Measurements from ENCODE around the gene NFKBIL1. TPM values are rescaled to one million over a fixed set of nuclear protein-coding genes. Genes with fewer than 3 reads are reported as not detected.
"Not testable (repeated sequence)": the region's sequence is repeated elsewhere in the genome, so short reads cannot be mapped to it uniquely, and the experiment has no call there.

NFKBIL1 gene
- total RNA-seq, 1 donor from 2014 or later: 9.2 TPM

- no peak for ATAC-seq (ENCODE audit: poor library complexity)
- no peak for DNase-seq
- intact Hi-C loops (cut with DNase I): no loop called here
Observed at GRCh38 chr6:31588871-31589650, 41.7 kb downstream of the NFKBIL1 start.

- DNase-seq; intact Hi-C loops (cut with DNase I); ATAC-seq (ENCODE audit: poor library complexity): not testable (repeated sequence)
Observed at GRCh38 chr6:31590691-31591090, 43.3 kb downstream of the NFKBIL1 start.

GRCh38 chr6:31592396-31592771 is 45.0 kb downstream of the NFKBIL1 start:
- intact Hi-C loops (cut with DNase I): no loop called here
- no peak for DNase-seq
- no peak for ATAC-seq (ENCODE audit: poor library complexity)

- DNase-seq: no peak
- intact Hi-C loops (cut with DNase I): no loop called here
- peak; percentile 62 for ATAC-seq (ENCODE audit: poor library complexity)
Observed at GRCh38 chr6:31597006-31597405, 49.6 kb downstream of the NFKBIL1 start.

- no peak for ATAC-seq (ENCODE audit: poor library complexity)
- intact Hi-C loops (cut with DNase I): no loop called here
Observed at GRCh38 chr6:31607317-31607716, 59.9 kb downstream of the NFKBIL1 start.

More at GRCh38 chr6:31607317-31607716, 59.9 kb downstream of the NFKBIL1 start:
- DNase-seq: no peak

Other genes starting within 250 kb of the NFKBIL1 start
- 398 TPM for gene HLA-B, start 190.4 kb upstream of the NFKBIL1 start, total RNA-seq
- gene MICA, start 144.0 kb upstream of the NFKBIL1 start, total RNA-seq: 9.2 TPM
- 1.3 TPM for gene MICB, start 49.5 kb upstream of the NFKBIL1 start, total RNA-seq
- not detected for gene MCCD1, start 18.6 kb upstream of the NFKBIL1 start, total RNA-seq
- 145 TPM for gene DDX39B, start 5.6 kb upstream of the NFKBIL1 start, total RNA-seq
- gene ATP6V1G2, start 1.0 kb upstream of the NFKBIL1 start, total RNA-seq: 2.3 TPM
- gene LTA, start 24.7 kb downstream of the NFKBIL1 start, total RNA-seq: not detected
- 0.59 TPM for gene TNF, start 28.0 kb downstream of the NFKBIL1 start, total RNA-seq
- gene LTB, start 34.8 kb downstream of the NFKBIL1 start, total RNA-seq: not detected
- 5.5 TPM for gene LST1, start 38.7 kb downstream of the NFKBIL1 start, total RNA-seq
- not detected for gene NCR3, start 45.4 kb downstream of the NFKBIL1 start, total RNA-seq
- gene AIF1, start 67.6 kb downstream of the NFKBIL1 start, total RNA-seq: 17.7 TPM
- 69.1 TPM for gene PRRC2A, start 73.1 kb downstream of the NFKBIL1 start, total RNA-seq
- 253 TPM for gene BAG6, start 105.1 kb downstream of the NFKBIL1 start, total RNA-seq
- 1.9 TPM for gene APOM, start 108.3 kb downstream of the NFKBIL1 start, total RNA-seq
- 16.5 TPM for gene C6orf47, start 113.2 kb downstream of the NFKBIL1 start, total RNA-seq
- gene GPANK1, start 117.4 kb downstream of the NFKBIL1 start, total RNA-seq: 19.2 TPM
- gene CSNK2B, start 118.5 kb downstream of the NFKBIL1 start, total RNA-seq: 95.1 TPM
- gene LY6G5B, start 122.4 kb downstream of the NFKBIL1 start, total RNA-seq: 2.8 TPM
- gene LY6G5C, start 133.5 kb downstream of the NFKBIL1 start, total RNA-seq: 1.3 TPM
- 27.9 TPM for gene ABHD16A, start 155.7 kb downstream of the NFKBIL1 start, total RNA-seq
- not detected for gene LY6G6F, start 159.3 kb downstream of the NFKBIL1 start, total RNA-seq
- not detected for gene LY6G6D, start 167.7 kb downstream of the NFKBIL1 start, total RNA-seq
- gene LY6G6C, start 174.1 kb downstream of the NFKBIL1 start, total RNA-seq: not detected
- gene MPIG6B, start 175.8 kb downstream of the NFKBIL1 start, total RNA-seq: 0.13 TPM
- gene DDAH2, start 181.7 kb downstream of the NFKBIL1 start, total RNA-seq: 32.9 TPM
- gene CLIC1, start 188.9 kb downstream of the NFKBIL1 start, total RNA-seq: 86.8 TPM
- 1.8 TPM for gene MSH5, start 192.4 kb downstream of the NFKBIL1 start, total RNA-seq
- 0.86 TPM for gene SAPCD1, start 215.0 kb downstream of the NFKBIL1 start, total RNA-seq
- gene VWA7, start 229.7 kb downstream of the NFKBIL1 start, total RNA-seq: 9.5 TPM
- 22.1 TPM for gene VARS1, start 248.1 kb downstream of the NFKBIL1 start, total RNA-seq

All from Right ventricle myocardium superior (tissue), 1 donor.